ENCODE results near the gene LRIG2. TPM values are rescaled to one million over a fixed set of nuclear protein-coding genes. Genes with fewer than 3 reads are reported as not detected.

Gene LRIG2
- total and polyA plus RNA-seq, 4 donors, result 2.9 to 33.6 (median 8.3) TPM

DNA sequence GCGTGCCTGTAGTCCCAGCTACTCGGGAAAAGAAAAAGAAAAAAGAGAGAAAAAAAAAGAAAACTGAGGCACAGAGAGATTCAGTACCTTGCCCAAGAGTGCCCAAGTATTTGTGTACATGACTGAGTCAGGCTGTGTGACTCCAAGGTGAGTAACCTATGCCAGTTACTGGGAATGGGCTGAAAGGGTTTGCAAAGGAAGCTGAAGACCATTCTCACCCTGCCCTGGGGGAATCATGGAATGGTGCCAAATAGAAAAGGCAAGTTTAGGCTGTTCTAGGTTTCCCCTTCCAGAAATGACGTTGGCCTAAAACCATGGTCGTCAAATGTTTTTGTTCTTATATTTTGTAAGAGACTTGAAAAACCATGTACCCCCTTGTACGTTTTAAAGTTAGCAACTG is 37.9 kb upstream of the LRIG2 start:
- WGBS, 2 donors, result 94 to 96% methylated on average over 5 of the region's 5 CpGs
- no peak overlapping the region for H3K27ac ChIP-seq (ENCODE audit: low read depth in 1 of 2, low read length in 1 of 2)
- no peaks in the 10 kb centered on the region for H3K36me3 ChIP-seq (ENCODE audit: control insufficient read depth in 4 of 4, insufficient read depth in 4 of 4, low read length in 4 of 4)

DNA sequence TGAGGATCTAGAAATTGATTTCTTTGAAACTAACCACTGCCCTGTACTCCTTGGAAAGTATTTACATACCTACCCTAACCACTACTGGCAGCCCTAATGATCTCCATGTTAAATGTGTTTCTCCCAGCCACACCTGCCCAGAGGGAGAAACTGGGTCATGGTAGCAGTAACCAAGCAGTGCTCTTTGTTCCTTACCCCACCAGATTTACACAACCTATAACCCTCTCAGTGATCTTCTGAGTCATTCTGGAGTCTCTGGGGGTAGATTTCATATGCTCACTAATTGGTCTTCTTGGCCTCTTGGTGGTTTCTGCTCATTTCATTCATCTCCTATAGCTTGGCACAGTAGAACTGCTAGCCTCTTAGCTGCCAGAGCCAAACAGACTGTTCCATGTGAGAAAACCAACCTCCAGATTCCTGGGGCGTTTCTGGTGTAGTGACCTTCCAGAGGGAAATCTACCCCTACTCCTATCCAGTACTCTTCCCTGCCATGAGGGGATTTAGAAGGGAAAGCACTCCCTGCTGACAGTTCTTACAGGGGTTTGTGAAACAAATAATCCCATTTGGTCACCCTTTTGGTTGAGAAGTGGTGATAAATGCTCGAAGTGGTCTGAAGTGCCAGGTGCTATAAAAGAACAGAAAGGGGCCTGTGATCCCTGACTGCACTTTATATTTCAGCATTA is 36.2 kb upstream of the LRIG2 start:
- Histone ChIP-seq H3K27ac (ENCODE audit: low read depth in 1 of 2, low read length in 1 of 2) (no peak overlapping the region), H3K9ac (ENCODE audit: insufficient read depth in 1 of 2, low read length in 2 of 2) (no peak overlapping the region), H3K4me1 (ENCODE audit: control insufficient read depth in 5 of 5, insufficient read depth in 5 of 5, low read length in 5 of 5) (peaks cover 0 to under 1% (median 0%) of the 10 kb centered on the region in 5 donors), H3K4me3 (no peak overlapping the region), H3K27me3 (ENCODE audit: control insufficient read depth in 3 of 3, insufficient read depth in 3 of 3, low read length in 2 of 3) (no peaks in the 10 kb centered on the region), H3K36me3 (ENCODE audit: control insufficient read depth in 4 of 4, insufficient read depth in 4 of 4, low read length in 4 of 4) (no peaks in the 10 kb centered on the region), H3K9me3 (ENCODE audit: control insufficient read depth in 4 of 4, insufficient read depth in 3 of 4, low read length in 3 of 4) (no peaks in the 10 kb centered on the region)
- 76 to 89% methylated on average over 2 of the region's 2 CpGs for WGBS, 2 donors
- ATAC-seq (ENCODE audit: insufficient read depth, low FRiP score) (no peak), DNase-seq (no peak)
- TF ChIP-seq, protein P1, sequence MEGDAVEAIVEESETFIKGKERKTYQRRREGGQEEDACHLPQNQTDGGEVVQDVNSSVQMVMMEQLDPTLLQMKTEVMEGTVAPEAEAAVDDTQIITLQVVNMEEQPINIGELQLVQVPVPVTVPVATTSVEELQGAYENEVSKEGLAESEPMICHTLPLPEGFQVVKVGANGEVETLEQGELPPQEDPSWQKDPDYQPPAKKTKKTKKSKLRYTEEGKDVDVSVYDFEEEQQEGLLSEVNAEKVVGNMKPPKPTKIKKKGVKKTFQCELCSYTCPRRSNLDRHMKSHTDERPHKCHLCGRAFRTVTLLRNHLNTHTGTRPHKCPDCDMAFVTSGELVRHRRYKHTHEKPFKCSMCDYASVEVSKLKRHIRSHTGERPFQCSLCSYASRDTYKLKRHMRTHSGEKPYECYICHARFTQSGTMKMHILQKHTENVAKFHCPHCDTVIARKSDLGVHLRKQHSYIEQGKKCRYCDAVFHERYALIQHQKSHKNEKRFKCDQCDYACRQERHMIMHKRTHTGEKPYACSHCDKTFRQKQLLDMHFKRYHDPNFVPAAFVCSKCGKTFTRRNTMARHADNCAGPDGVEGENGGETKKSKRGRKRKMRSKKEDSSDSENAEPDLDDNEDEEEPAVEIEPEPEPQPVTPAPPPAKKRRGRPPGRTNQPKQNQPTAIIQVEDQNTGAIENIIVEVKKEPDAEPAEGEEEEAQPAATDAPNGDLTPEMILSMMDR (IDR thresholded peaks at IDR 0.05; ENCODE audit: control extremely low read depth, extremely low read depth), result no peak

More for the DNA sequence above, 37.9 kb upstream of the LRIG2 start:
- no peaks in the 10 kb centered on the region for H3K27me3 ChIP-seq (ENCODE audit: control insufficient read depth in 3 of 3, insufficient read depth in 3 of 3, low read length in 2 of 3)
- no peak for ATAC-seq (ENCODE audit: insufficient read depth, low FRiP score)
- H3K9me3 ChIP-seq (ENCODE audit: control insufficient read depth in 4 of 4, insufficient read depth in 3 of 4, low read length in 3 of 4), result no peaks in the 10 kb centered on the region
- no peak overlapping the region for H3K4me3 ChIP-seq
- TF ChIP-seq, protein P1 (IDR thresholded peaks at IDR 0.05; ENCODE audit: control extremely low read depth, extremely low read depth), result no peak
- peaks cover 0 to 7% (median 0%) of the 10 kb centered on the region in 5 donors for H3K4me1 ChIP-seq (ENCODE audit: control insufficient read depth in 5 of 5, insufficient read depth in 5 of 5, low read length in 5 of 5)
- H3K9ac ChIP-seq (ENCODE audit: insufficient read depth in 1 of 2, low read length in 2 of 2), result no peak overlapping the region
- no peak for DNase-seq

DNA sequence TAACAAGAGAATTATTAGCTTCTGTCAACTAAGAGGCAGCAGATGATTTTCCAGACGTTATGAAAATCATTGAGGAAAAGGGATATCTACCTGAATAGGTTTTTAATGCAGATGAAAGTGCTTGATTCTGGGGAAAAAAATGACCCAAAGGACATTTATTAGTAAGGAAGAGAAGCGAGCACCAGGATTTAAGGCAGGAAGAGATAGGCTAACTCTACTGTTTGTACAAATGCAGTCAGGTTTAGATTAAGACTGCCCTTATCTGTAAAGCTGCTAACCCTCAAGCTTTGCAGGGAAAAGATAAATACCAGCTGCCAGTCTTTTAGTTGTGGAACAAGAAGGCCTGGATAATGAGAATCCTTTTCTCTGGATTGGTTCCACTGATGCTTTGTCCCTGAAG is 33.0 kb upstream of the LRIG2 start:
- TF ChIP-seq, protein P1 (IDR thresholded peaks at IDR 0.05; ENCODE audit: control extremely low read depth, extremely low read depth), result no peak
- ATAC-seq (ENCODE audit: insufficient read depth, low FRiP score) (no peak), DNase-seq (no peak)
- Histone ChIP-seq H3K9me3 (ENCODE audit: control insufficient read depth in 4 of 4, insufficient read depth in 3 of 4, low read length in 3 of 4) (no peaks in the 10 kb centered on the region), H3K4me3 (no peak overlapping the region), H3K36me3 (ENCODE audit: control insufficient read depth in 4 of 4, insufficient read depth in 4 of 4, low read length in 4 of 4) (no peaks in the 10 kb centered on the region), H3K27ac (ENCODE audit: low read depth in 1 of 2, low read length in 1 of 2) (no peak overlapping the region), H3K9ac (ENCODE audit: insufficient read depth in 1 of 2, low read length in 2 of 2) (no peak overlapping the region), H3K27me3 (ENCODE audit: control insufficient read depth in 3 of 3, insufficient read depth in 3 of 3, low read length in 2 of 3) (no peaks in the 10 kb centered on the region), H3K4me1 (ENCODE audit: control insufficient read depth in 5 of 5, insufficient read depth in 5 of 5, low read length in 5 of 5) (peaks cover 0 to 7% (median 4%) of the 10 kb centered on the region in 5 donors)
- WGBS, 2 donors, result 45 to 47% methylated on average over 2 of the region's 2 CpGs
